ENCODE data around the gene MYRIP.

MYRIP gene

DNA sequence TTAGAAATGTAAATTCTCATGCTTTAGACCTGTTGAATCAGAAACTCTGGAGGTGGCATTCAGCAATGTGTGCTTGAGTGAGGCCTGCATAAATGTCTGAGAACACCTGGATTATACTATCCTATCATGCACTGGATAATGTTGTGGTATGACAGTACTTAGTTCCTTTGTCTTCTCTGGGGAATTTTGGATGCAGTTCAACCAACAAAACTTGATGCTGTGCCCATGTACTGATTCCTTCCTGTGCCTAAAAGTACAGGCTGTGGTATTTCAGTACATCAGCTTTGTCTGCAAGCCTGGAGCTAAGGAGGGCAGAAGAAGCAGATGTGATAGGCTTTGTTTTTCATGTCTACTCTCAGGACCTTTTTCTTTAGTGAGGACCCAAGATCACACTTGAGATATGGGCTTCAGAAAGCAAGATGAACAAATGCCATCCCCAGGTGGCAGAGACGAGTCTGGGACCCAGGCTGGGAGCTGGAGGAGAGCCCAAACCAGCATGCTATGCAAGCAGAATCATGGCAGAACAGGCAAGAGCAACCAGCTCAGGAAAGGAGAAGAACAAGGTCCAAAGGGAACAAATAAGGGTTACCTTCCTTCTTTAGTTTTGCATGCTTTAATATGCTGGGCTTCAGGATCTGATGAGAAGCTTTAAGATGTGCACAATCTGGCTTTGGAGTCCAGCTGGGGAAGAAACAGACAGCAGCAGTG lies 124.7 kb downstream of the MYRIP start:
- Histone ChIP-seq H3K9me3 (ENCODE audit: insufficient read depth, low read length) (no peaks in the 10 kb centered on the region), H3F3A (ENCODE audit: insufficient read depth) (no peaks in the 10 kb centered on the region), H3K79me2 (ENCODE audit: insufficient read depth, low read length) (no peaks in the 10 kb centered on the region), H3K27me3 (ENCODE audit: low read length) (no peaks in the 10 kb centered on the region), H3K4me3 (ENCODE audit: insufficient read depth, low read length, poor library complexity, severe bottlenecking) (no peak overlapping the region), H3K27ac (ENCODE audit: low read depth, low read length) (no peak overlapping the region), H3K9ac (ENCODE audit: low read length) (no peak overlapping the region), H2AFZ (ENCODE audit: low read depth, low read length, severe bottlenecking) (no peak overlapping the region), H3K4me2 (ENCODE audit: low read depth, low read length, poor library complexity, severe bottlenecking) (no peak overlapping the region), H3K36me3 (ENCODE audit: low read length) (no peaks in the 10 kb centered on the region), H4K20me1 (ENCODE audit: low read depth, low read length) (no peaks in the 10 kb centered on the region), H3K9me2 (replicated peaks; ENCODE audit: insufficient read depth, low read length) (no peaks in the 10 kb centered on the region)
- TF ChIP-seq EZH2phosphoT487 (conservative IDR thresholded peaks at IDR 0.05; ENCODE audit: low read length), result no peak
- TF ChIP-seq, protein P1, sequence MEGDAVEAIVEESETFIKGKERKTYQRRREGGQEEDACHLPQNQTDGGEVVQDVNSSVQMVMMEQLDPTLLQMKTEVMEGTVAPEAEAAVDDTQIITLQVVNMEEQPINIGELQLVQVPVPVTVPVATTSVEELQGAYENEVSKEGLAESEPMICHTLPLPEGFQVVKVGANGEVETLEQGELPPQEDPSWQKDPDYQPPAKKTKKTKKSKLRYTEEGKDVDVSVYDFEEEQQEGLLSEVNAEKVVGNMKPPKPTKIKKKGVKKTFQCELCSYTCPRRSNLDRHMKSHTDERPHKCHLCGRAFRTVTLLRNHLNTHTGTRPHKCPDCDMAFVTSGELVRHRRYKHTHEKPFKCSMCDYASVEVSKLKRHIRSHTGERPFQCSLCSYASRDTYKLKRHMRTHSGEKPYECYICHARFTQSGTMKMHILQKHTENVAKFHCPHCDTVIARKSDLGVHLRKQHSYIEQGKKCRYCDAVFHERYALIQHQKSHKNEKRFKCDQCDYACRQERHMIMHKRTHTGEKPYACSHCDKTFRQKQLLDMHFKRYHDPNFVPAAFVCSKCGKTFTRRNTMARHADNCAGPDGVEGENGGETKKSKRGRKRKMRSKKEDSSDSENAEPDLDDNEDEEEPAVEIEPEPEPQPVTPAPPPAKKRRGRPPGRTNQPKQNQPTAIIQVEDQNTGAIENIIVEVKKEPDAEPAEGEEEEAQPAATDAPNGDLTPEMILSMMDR (IDR thresholded peaks at IDR 0.05; ENCODE audit: insufficient read depth, low read length, poor library complexity, severe bottlenecking), result no peak

DNA sequence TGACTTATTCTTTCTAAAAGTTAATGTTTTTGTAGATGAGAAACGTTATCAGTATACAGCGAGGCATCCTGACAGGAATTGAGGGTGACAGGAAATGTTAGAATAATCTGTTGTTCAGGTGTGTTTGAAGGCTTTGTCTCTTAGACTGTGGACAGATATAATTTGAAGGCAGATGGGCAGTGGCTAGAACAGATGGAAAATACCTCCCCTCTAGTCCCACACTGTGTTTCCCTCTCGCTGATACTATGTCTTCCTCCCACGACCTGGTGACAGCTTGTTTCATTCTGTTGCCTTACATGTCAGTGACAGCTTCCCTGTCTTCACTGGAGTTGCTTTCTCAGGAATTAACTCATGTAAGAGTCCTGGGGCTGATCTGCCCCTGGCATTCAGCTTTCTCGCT lies 125.3 kb downstream of the MYRIP start:
- H3K27ac ChIP-seq (ENCODE audit: low read depth, low read length), result no peak overlapping the region
- no peak overlapping the region for H3K9ac ChIP-seq (ENCODE audit: low read length)

DNA sequence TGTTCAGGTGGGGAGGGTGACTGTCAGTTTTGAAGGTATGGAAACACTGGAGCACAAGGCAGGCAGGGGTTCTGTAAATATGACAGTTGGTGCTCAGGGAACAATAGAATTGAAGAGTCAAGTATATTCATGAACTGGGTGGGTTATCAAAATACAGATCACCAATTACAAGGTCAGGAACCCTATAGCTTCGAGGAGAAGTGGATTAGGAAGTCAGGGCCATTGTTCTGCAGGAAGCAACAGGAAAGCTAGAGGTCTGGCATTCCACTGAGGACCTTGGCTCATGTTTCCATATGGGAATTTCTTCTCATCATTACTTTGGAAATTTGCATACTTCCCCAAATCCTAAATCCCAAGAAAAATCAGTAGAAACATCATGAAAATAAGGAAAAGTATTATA lies 125.9 kb downstream of the MYRIP start:
- H3K79me2 ChIP-seq (ENCODE audit: insufficient read depth, low read length), result no peaks in the 10 kb centered on the region
- no peaks in the 10 kb centered on the region for H4K20me1 ChIP-seq (ENCODE audit: low read depth, low read length)
- H3K9ac ChIP-seq (ENCODE audit: low read length), result no peak overlapping the region
- H2AFZ ChIP-seq (ENCODE audit: low read depth, low read length, severe bottlenecking), result no peak overlapping the region
- no peak overlapping the region for H3K4me3 ChIP-seq (ENCODE audit: insufficient read depth, low read length, poor library complexity, severe bottlenecking)
- no peaks in the 10 kb centered on the region for H3K9me2 ChIP-seq (replicated peaks; ENCODE audit: insufficient read depth, low read length)
- no peak overlapping the region for H3K27ac ChIP-seq (ENCODE audit: low read depth, low read length)
- H3K4me2 ChIP-seq (ENCODE audit: low read depth, low read length, poor library complexity, severe bottlenecking), result no peak overlapping the region
- H3F3A ChIP-seq (ENCODE audit: insufficient read depth), result no peaks in the 10 kb centered on the region
- no peaks in the 10 kb centered on the region for H3K36me3 ChIP-seq (ENCODE audit: low read length)
- H3K27me3 ChIP-seq (ENCODE audit: low read length), result no peaks in the 10 kb centered on the region
- no peaks in the 10 kb centered on the region for H3K9me3 ChIP-seq (ENCODE audit: insufficient read depth, low read length)
- TF ChIP-seq, protein P1 (IDR thresholded peaks at IDR 0.05; ENCODE audit: insufficient read depth, low read length, poor library complexity, severe bottlenecking), result no peak
- TF ChIP-seq EZH2phosphoT487 (conservative IDR thresholded peaks at IDR 0.05; ENCODE audit: low read length), result no peak

More for the DNA sequence above, 125.3 kb downstream of the MYRIP start:
- no peak overlapping the region for H3K4me3 ChIP-seq (ENCODE audit: insufficient read depth, low read length, poor library complexity, severe bottlenecking)
- no peaks in the 10 kb centered on the region for H4K20me1 ChIP-seq (ENCODE audit: low read depth, low read length)
- no peaks in the 10 kb centered on the region for H3K36me3 ChIP-seq (ENCODE audit: low read length)
- H3K79me2 ChIP-seq (ENCODE audit: insufficient read depth, low read length), result no peaks in the 10 kb centered on the region
- no peak for TF ChIP-seq EZH2phosphoT487 (conservative IDR thresholded peaks at IDR 0.05; ENCODE audit: low read length)
- TF ChIP-seq, protein P1 (IDR thresholded peaks at IDR 0.05; ENCODE audit: insufficient read depth, low read length, poor library complexity, severe bottlenecking), result no peak
- H3K4me2 ChIP-seq (ENCODE audit: low read depth, low read length, poor library complexity, severe bottlenecking), result no peak overlapping the region
- H3F3A ChIP-seq (ENCODE audit: insufficient read depth), result no peaks in the 10 kb centered on the region
- no peak overlapping the region for H2AFZ ChIP-seq (ENCODE audit: low read depth, low read length, severe bottlenecking)
- no peaks in the 10 kb centered on the region for H3K9me3 ChIP-seq (ENCODE audit: insufficient read depth, low read length)
- H3K27me3 ChIP-seq (ENCODE audit: low read length), result no peaks in the 10 kb centered on the region
- no peaks in the 10 kb centered on the region for H3K9me2 ChIP-seq (replicated peaks; ENCODE audit: insufficient read depth, low read length)

Data from SU-DHL-6 (cell line).